ENCODE data around the gene PRODH2.

Gene PRODH2

GRCh38 chr19:35822579-35822978 is 9.9 kb upstream of the PRODH2 start:
- H3K9ac ChIP-seq (ENCODE audit: low read length in 5 of 5), result no peak overlapping the region
- H3K27me3 ChIP-seq (ENCODE audit: control insufficient read depth in 5 of 5, insufficient read depth in 4 of 5, low read length in 5 of 5), result peaks cover 0 to 16% (median 9%) of the 10 kb centered on the region in 5 donors
- H3K36me3 ChIP-seq (ENCODE audit: control insufficient read depth in 5 of 5, insufficient read depth in 5 of 5, low read length in 5 of 5), result no peaks in the 10 kb centered on the region
- no peaks in the 10 kb centered on the region for H3K4me1 ChIP-seq (ENCODE audit: control insufficient read depth in 5 of 5, insufficient read depth in 5 of 5, low read length in 5 of 5)
- H3K9me3 ChIP-seq (ENCODE audit: control insufficient read depth in 5 of 5, low read length in 5 of 5), result no peaks in the 10 kb centered on the region
- H3K4me3 ChIP-seq (ENCODE audit: low read depth in 1 of 5, low read length in 5 of 5), result no peak overlapping the region
- H3K27ac ChIP-seq (ENCODE audit: low read depth, low read length), result no peak overlapping the region

- Histone ChIP-seq H3K9me3 (ENCODE audit: control insufficient read depth in 5 of 5, low read length in 5 of 5) (peaks cover 0 to under 1% (median 0%) of the 10 kb centered on the region in 5 donors), H3K27me3 (ENCODE audit: control insufficient read depth in 5 of 5, insufficient read depth in 4 of 5, low read length in 5 of 5) (peaks cover 0 to 15% (median 9%) of the 10 kb centered on the region in 5 donors), H3K4me1 (ENCODE audit: control insufficient read depth in 5 of 5, insufficient read depth in 5 of 5, low read length in 5 of 5) (no peaks in the 10 kb centered on the region), H3K4me3 (ENCODE audit: low read depth in 1 of 5, low read length in 5 of 5) (no peak overlapping the region), H3K9ac (ENCODE audit: low read length in 5 of 5) (no peak overlapping the region), H3K27ac (ENCODE audit: low read depth, low read length) (no peak overlapping the region), H3K36me3 (ENCODE audit: control insufficient read depth in 5 of 5, insufficient read depth in 5 of 5, low read length in 5 of 5) (no peaks in the 10 kb centered on the region)
These were observed 5.8 kb upstream of the PRODH2 start for GRCh38 chr19:35818445-35818844.

GRCh38 chr19:35816846-35817245 is 4.2 kb upstream of the PRODH2 start:
- H3K9ac ChIP-seq (ENCODE audit: low read length in 5 of 5), result no peak overlapping the region
- H3K36me3 ChIP-seq (ENCODE audit: control insufficient read depth in 5 of 5, insufficient read depth in 5 of 5, low read length in 5 of 5), result no peaks in the 10 kb centered on the region
- H3K9me3 ChIP-seq (ENCODE audit: control insufficient read depth in 5 of 5, low read length in 5 of 5), result peaks cover 0 to 3% (median 0%) of the 10 kb centered on the region in 5 donors
- peaks cover 6 to 23% (median 10%) of the 10 kb centered on the region in 5 donors for H3K27me3 ChIP-seq (ENCODE audit: control insufficient read depth in 5 of 5, insufficient read depth in 4 of 5, low read length in 5 of 5)
- H3K4me1 ChIP-seq (ENCODE audit: control insufficient read depth in 5 of 5, insufficient read depth in 5 of 5, low read length in 5 of 5), result no peaks in the 10 kb centered on the region
- H3K27ac ChIP-seq (ENCODE audit: low read depth, low read length), result no peak overlapping the region
- H3K4me3 ChIP-seq (ENCODE audit: low read depth in 1 of 5, low read length in 5 of 5), result no peak overlapping the region

DNA sequence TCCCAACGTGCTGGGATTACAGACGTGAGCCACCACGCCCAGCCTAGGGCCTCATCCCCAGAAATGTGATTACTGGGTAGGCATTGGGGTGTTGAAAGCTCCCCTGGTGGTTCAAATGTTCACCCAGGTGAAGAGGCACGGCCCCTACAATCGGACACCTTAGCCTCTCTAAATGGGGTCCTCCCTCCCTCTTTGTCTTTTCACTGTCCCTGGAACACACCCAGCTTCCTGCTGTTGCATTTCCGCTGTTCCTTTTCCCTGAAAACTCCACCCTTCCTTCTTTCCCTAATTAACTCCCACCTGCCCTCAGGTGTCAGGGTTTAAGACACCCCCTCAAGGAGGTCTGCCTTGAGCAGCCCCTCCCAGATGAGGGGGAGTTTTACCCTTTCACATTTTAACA is 3.6 kb upstream of the PRODH2 start:
- Histone ChIP-seq H3K4me3 (ENCODE audit: low read depth in 1 of 5, low read length in 5 of 5) (no peak overlapping the region), H3K9me3 (ENCODE audit: control insufficient read depth in 5 of 5, low read length in 5 of 5) (peaks cover 0 to 3% (median 0%) of the 10 kb centered on the region in 5 donors), H3K4me1 (ENCODE audit: control insufficient read depth in 5 of 5, insufficient read depth in 5 of 5, low read length in 5 of 5) (no peaks in the 10 kb centered on the region), H3K27ac (ENCODE audit: low read depth, low read length) (no peak overlapping the region), H3K9ac (ENCODE audit: low read length in 5 of 5) (no peak overlapping the region), H3K36me3 (ENCODE audit: control insufficient read depth in 5 of 5, insufficient read depth in 5 of 5, low read length in 5 of 5) (no peaks in the 10 kb centered on the region), H3K27me3 (ENCODE audit: control insufficient read depth in 5 of 5, insufficient read depth in 4 of 5, low read length in 5 of 5) (peaks cover 6 to 24% (median 11%) of the 10 kb centered on the region in 5 donors)

- Histone ChIP-seq H3K4me1 (ENCODE audit: control insufficient read depth in 5 of 5, insufficient read depth in 5 of 5, low read length in 5 of 5) (no peaks in the 10 kb centered on the region), H3K4me3 (ENCODE audit: low read depth in 1 of 5, low read length in 5 of 5) (no peak overlapping the region), H3K27ac (ENCODE audit: low read depth, low read length) (no peak overlapping the region), H3K9me3 (ENCODE audit: control insufficient read depth in 5 of 5, low read length in 5 of 5) (peaks cover 0 to 3% (median 0%) of the 10 kb centered on the region in 5 donors), H3K36me3 (ENCODE audit: control insufficient read depth in 5 of 5, insufficient read depth in 5 of 5, low read length in 5 of 5) (no peaks in the 10 kb centered on the region), H3K9ac (ENCODE audit: low read length in 5 of 5) (no peak overlapping the region), H3K27me3 (ENCODE audit: control insufficient read depth in 5 of 5, insufficient read depth in 4 of 5, low read length in 5 of 5) (peaks cover 5 to 13% (median 7%) of the 10 kb centered on the region in 5 donors)
These were observed 622 bp upstream of the PRODH2 start for GRCh38 chr19:35813043-35813890.

- no peaks in the 10 kb centered on the region for H3K4me1 ChIP-seq (ENCODE audit: control insufficient read depth in 5 of 5, insufficient read depth in 5 of 5, low read length in 5 of 5)
- H3K27ac ChIP-seq (ENCODE audit: low read depth, low read length), result no peak overlapping the region
- no peaks in the 10 kb centered on the region for H3K36me3 ChIP-seq (ENCODE audit: control insufficient read depth in 5 of 5, insufficient read depth in 5 of 5, low read length in 5 of 5)
- peaks cover 0 to 3% (median 0%) of the 10 kb centered on the region in 5 donors for H3K9me3 ChIP-seq (ENCODE audit: control insufficient read depth in 5 of 5, low read length in 5 of 5)
- H3K27me3 ChIP-seq (ENCODE audit: control insufficient read depth in 5 of 5, insufficient read depth in 4 of 5, low read length in 5 of 5), result peaks cover 5 to 13% (median 7%) of the 10 kb centered on the region in 5 donors
- H3K9ac ChIP-seq (ENCODE audit: low read length in 5 of 5), result no peak overlapping the region
- no peak overlapping the region for H3K4me3 ChIP-seq (ENCODE audit: low read depth in 1 of 5, low read length in 5 of 5)
These were observed 1.1 kb downstream of the PRODH2 start for GRCh38 chr19:35811317-35812219.

DNA sequence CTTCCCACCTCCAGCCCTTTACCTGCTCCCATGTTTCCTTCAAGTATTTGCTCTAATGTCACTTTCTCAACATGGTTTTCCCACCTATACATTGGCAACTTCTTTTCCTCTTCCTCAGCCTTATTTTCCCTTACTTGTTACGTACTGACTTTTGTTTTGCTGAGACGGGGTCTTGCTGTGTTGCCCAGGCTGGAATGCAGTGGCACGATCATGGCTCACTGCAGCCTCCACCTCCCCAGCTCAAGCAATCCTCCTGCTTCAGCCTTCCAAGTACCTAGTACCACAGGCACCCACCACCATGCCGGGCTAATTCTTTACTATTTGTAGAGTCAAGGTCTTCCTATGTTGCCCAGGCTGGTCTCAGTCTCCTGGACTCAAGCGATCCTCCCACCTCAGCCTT is 5.0 kb downstream of the PRODH2 start:
- Histone ChIP-seq H3K9me3 (ENCODE audit: control insufficient read depth in 5 of 5, low read length in 5 of 5) (no peaks in the 10 kb centered on the region), H3K4me1 (ENCODE audit: control insufficient read depth in 5 of 5, insufficient read depth in 5 of 5, low read length in 5 of 5) (no peaks in the 10 kb centered on the region), H3K36me3 (ENCODE audit: control insufficient read depth in 5 of 5, insufficient read depth in 5 of 5, low read length in 5 of 5) (no peaks in the 10 kb centered on the region), H3K27me3 (ENCODE audit: control insufficient read depth in 5 of 5, insufficient read depth in 4 of 5, low read length in 5 of 5) (peaks cover 0 to 10% (median 7%) of the 10 kb centered on the region in 5 donors), H3K4me3 (ENCODE audit: low read depth in 1 of 5, low read length in 5 of 5) (no peak overlapping the region), H3K9ac (ENCODE audit: low read length in 5 of 5) (no peak overlapping the region), H3K27ac (ENCODE audit: low read depth, low read length) (no peak overlapping the region)

GRCh38 chr19:35806597-35806996 is 6.0 kb downstream of the PRODH2 start:
- H3K4me1 ChIP-seq (ENCODE audit: control insufficient read depth in 5 of 5, insufficient read depth in 5 of 5, low read length in 5 of 5), result no peaks in the 10 kb centered on the region
- H3K9ac ChIP-seq (ENCODE audit: low read length in 5 of 5), result no peak overlapping the region
- no peaks in the 10 kb centered on the region for H3K36me3 ChIP-seq (ENCODE audit: control insufficient read depth in 5 of 5, insufficient read depth in 5 of 5, low read length in 5 of 5)
- peaks cover 0 to 2% (median 0%) of the 10 kb centered on the region in 5 donors for H3K27me3 ChIP-seq (ENCODE audit: control insufficient read depth in 5 of 5, insufficient read depth in 4 of 5, low read length in 5 of 5)
- no peak overlapping the region for H3K4me3 ChIP-seq (ENCODE audit: low read depth in 1 of 5, low read length in 5 of 5)
- H3K9me3 ChIP-seq (ENCODE audit: control insufficient read depth in 5 of 5, low read length in 5 of 5), result no peaks in the 10 kb centered on the region
- H3K27ac ChIP-seq (ENCODE audit: low read depth, low read length), result no peak overlapping the region

DNA sequence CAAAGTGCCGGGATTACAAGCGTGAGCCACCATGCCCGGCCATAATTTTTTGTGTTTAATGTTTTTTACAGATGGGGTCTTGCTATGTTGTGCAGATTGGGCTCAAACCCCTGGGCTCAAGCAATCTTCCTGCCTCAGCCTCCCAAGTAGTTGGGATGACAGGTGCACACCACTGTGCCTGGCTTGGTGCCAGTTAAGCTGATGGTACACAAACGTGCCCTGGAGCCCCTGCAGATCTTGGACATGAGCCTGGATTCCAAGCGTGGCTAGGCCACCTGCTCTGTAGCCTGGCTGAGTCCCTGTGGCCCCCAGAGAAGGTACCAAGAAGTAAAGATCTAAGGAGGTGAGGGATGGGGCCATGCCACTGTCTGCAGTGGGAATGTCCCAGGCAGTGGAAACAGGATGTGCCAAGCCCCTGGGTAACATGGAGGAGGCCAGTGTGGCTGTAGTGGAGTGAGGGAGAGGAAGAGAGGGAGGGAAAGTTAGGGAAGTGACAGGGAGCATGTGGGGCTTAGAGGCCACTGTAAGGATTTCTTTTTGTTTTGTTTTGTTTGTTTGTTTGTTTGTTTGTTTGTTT is 7.0 kb downstream of the PRODH2 start:
- no peak overlapping the region for H3K27ac ChIP-seq (ENCODE audit: low read depth, low read length)
- H3K27me3 ChIP-seq (ENCODE audit: control insufficient read depth in 5 of 5, insufficient read depth in 4 of 5, low read length in 5 of 5), result no peaks in the 10 kb centered on the region
- no peaks in the 10 kb centered on the region for H3K36me3 ChIP-seq (ENCODE audit: control insufficient read depth in 5 of 5, insufficient read depth in 5 of 5, low read length in 5 of 5)
- no peaks in the 10 kb centered on the region for H3K4me1 ChIP-seq (ENCODE audit: control insufficient read depth in 5 of 5, insufficient read depth in 5 of 5, low read length in 5 of 5)
- H3K9me3 ChIP-seq (ENCODE audit: control insufficient read depth in 5 of 5, low read length in 5 of 5), result no peaks in the 10 kb centered on the region
- H3K9ac ChIP-seq (ENCODE audit: low read length in 5 of 5), result no peak overlapping the region
- H3K4me3 ChIP-seq (ENCODE audit: low read depth in 1 of 5, low read length in 5 of 5), result no peak overlapping the region
